Keratinocyte (primary cell): ENCODE results near the gene ZNF544. TPM values are rescaled to one million over a fixed set of nuclear protein-coding genes. Genes with fewer than 3 reads are reported as not detected.

Source experiments
- DNase-seq: peaks from one replicate; pipeline ENCODE4 v3.0.0-alpha.2; 2011; ENCODE audit warnings: low read depth, missing footprints, low spot score
- FAIRE-seq: peaks from 2 replicates; lab custom pipeline; 2011; peaks lifted over from hg19 to GRCh38; lab: Jason Lieb, UNC
- H2AFZ ChIP-seq: 2 replicates; pipeline ENCODE4 v1.6.0; 2012; ENCODE audit warnings: low read length, control low read depth, inconsistent platforms; ENCODE audit not compliant: control insufficient read depth
- H3K27ac ChIP-seq: 2 replicates; pipeline ENCODE4 v1.5.1; 2011; ENCODE audit warnings: low read length; ENCODE audit not compliant: control insufficient read depth, insufficient read depth
- H3K27me3 ChIP-seq: 3 replicates; pipeline ENCODE4 v1.6.0; 2011; ENCODE audit warnings: low read length; ENCODE audit not compliant: control insufficient read depth, insufficient read depth; ENCODE audit errors: extremely low read depth
- H3K36me3 ChIP-seq, 2 experiments: 2 replicates in 1 of 2; 3 replicates in 1 of 2; pipeline ENCODE4 v1.5.1; 2011; ENCODE audit warnings: low read length in 2 of 2, mild to moderate bottlenecking in 1 of 2; ENCODE audit not compliant: control insufficient read depth in 2 of 2, insufficient read depth in 2 of 2; ENCODE audit errors: extremely low read depth in 1 of 2
- H3K4me1 ChIP-seq: 3 replicates; pipeline ENCODE4 v1.5.1; 2011; ENCODE audit warnings: low read length; ENCODE audit not compliant: control insufficient read depth, insufficient read depth; ENCODE audit errors: extremely low read depth
- H3K4me2 ChIP-seq: 3 replicates; pipeline ENCODE4 v1.6.0; 2011; ENCODE audit warnings: low read depth, low read length; ENCODE audit not compliant: control insufficient read depth, insufficient read depth; ENCODE audit errors: extremely low read depth
- H3K4me3 ChIP-seq, 3 experiments: fragments of 200-600 bp in 1 of 3; sonication (generic) in 1 of 3; 2 replicates in 2 of 3; 3 replicates in 1 of 3; pipeline ENCODE4 v1.5.1; 2011 to 2016; ENCODE audit warnings: low read length in 3 of 3, mild to moderate bottlenecking in 3 of 3, control low read depth in 2 of 3, inconsistent platforms in 1 of 3, low read depth in 1 of 3, mixed read lengths in 1 of 3, mixed run types in 1 of 3, moderate library complexity in 1 of 3; ENCODE audit not compliant: control insufficient read depth in 2 of 3, insufficient read depth in 2 of 3; ENCODE audit errors: extremely low read depth in 1 of 3
- H3K79me2 ChIP-seq: 2 replicates; pipeline ENCODE4 v1.6.0; 2012; ENCODE audit warnings: low read length; ENCODE audit not compliant: control insufficient read depth, insufficient read depth
- H3K9ac ChIP-seq: 3 replicates; pipeline ENCODE4 v1.6.0; 2011; ENCODE audit warnings: low read length; ENCODE audit not compliant: control insufficient read depth, insufficient read depth; ENCODE audit errors: extremely low read depth
- H3K9me1 ChIP-seq: 3 replicates; pipeline ENCODE4 v1.6.0; 2011; ENCODE audit warnings: low read length; ENCODE audit not compliant: control insufficient read depth, insufficient read depth; ENCODE audit errors: extremely low read depth
- H3K9me3 ChIP-seq: 2 replicates; pipeline ENCODE4 v1.5.1; 2012; ENCODE audit warnings: low read depth, low read length; ENCODE audit not compliant: control insufficient read depth
- H4K20me1 ChIP-seq: 3 replicates; pipeline ENCODE4 v1.6.0; 2011; ENCODE audit warnings: low read length; ENCODE audit not compliant: control insufficient read depth, insufficient read depth; ENCODE audit errors: extremely low read depth
- CTCF ChIP-seq, 3 experiments: IDR thresholded peaks in 1 of 3; conservative IDR thresholded peaks in 1 of 3; optimal IDR thresholded peaks in 1 of 3; 2 replicates in 2 of 3; 3 replicates in 1 of 3; pipeline versions ENCODE3 to v1.5.1; 2011; ENCODE audit warnings: low read length in 3 of 3, mild to moderate bottlenecking in 3 of 3, moderate library complexity in 2 of 3, control low read depth in 1 of 3, inconsistent platforms in 1 of 3; ENCODE audit not compliant: insufficient read depth in 2 of 3; ENCODE audit errors: extremely low read depth in 1 of 3
- EZH2 ChIP-seq: IDR thresholded peaks from one replicate; pipeline ENCODE4 v1.6.1; 2012; ENCODE audit warnings: inconsistent platforms, mild to moderate bottlenecking, low read length, moderate library complexity
- dilution Hi-C: fragments of 300-500 bp; cut with MboI; formaldehyde crosslinking; loops from one replicate; pipeline ENCODE4 v1.7.0; 2020; ENCODE audit warnings: low sequenced_read_pairs; ENCODE audit not compliant: extremely low pct_ligation_motif_present
- polyA plus RNA-seq, 5 experiments: library from polyadenylated mRNA; depleted of rRNA in 3 of 5; stranded (reverse) in 3 of 5; stranded (forward) in 1 of 5; unstranded in 1 of 5; fragments of >200 nt; gene quantifications; 1 replicate in 1 of 5; 2 replicates in 3 of 5; 3 replicates in 1 of 5; pipeline versions ENCODE4 v1.2.1 to v1.2.3, GENCODE V29; 2011 to 2012; ENCODE audit warnings: missing spikeins in 2 of 5, low read depth in 1 of 5, low replicate concordance in 1 of 5

The ZNF544 gene
- polyA plus RNA-seq, 1 donor (not counting 4 experiments of a cell fraction or from before 2014, with no cell fraction given) = 30.9 TPM

- Histone ChIP-seq H3K4me2 (peak overlapping the region; percentile 99), H3K4me1 (peaks cover 13% of the 10 kb centered on the region), H3K79me2 (peaks cover 29% of the 10 kb centered on the region), H2AFZ (peak overlapping the region; percentile 62), H3K36me3 (peaks cover 15 to 19% of the 10 kb centered on the region in 2 experiments), H3K9ac (peak overlapping the region; percentile 84), H3K9me1 (no peaks in the 10 kb centered on the region), H3K9me3 (no peaks in the 10 kb centered on the region), H4K20me1 (no peaks in the 10 kb centered on the region), H3K27me3 (no peaks in the 10 kb centered on the region), H3K4me3 (peak overlapping the region; percentile 79 to 86 (median 85)), H3K27ac (peak overlapping the region; percentile 69)
- no peak for TF ChIP-seq CTCF (optimal IDR thresholded peaks at IDR 0.05 in 1 of 3, IDR thresholded peaks at IDR 0.05 in 1 of 3, conservative IDR thresholded peaks at IDR 0.05 in 1 of 3; ENCODE audit: extremely low read depth in 1 of 3, insufficient read depth in 2 of 3, low read length in 3 of 3)
- TF ChIP-seq EZH2 = no peak
- dilution Hi-C loops = no loop called here
- DNase-seq = no peak
- no peak for FAIRE-seq
Observed at GRCh38 chr19:58227964-58228584, 640 bp upstream of the ZNF544 start.

GRCh38 chr19:58229255-58229639 is 533 bp downstream of the ZNF544 start:
- Histone ChIP-seq H3K9ac (peak overlapping the region; percentile 84), H4K20me1 (no peaks in the 10 kb centered on the region), H3K27ac (peak overlapping the region; percentile 69), H3K27me3 (no peaks in the 10 kb centered on the region), H3K9me1 (no peaks in the 10 kb centered on the region), H3K9me3 (no peaks in the 10 kb centered on the region), H3K4me2 (peak overlapping the region; percentile 99), H3K79me2 (peaks cover 38% of the 10 kb centered on the region), H3K4me3 (peak overlapping the region; percentile 79 to 86 (median 85)), H3K36me3 (peaks cover 20 to 29% of the 10 kb centered on the region in 2 experiments), H2AFZ (peak overlapping the region; percentile 62), H3K4me1 (peaks cover 13% of the 10 kb centered on the region)
- dilution Hi-C loops = no loop called here
- TF ChIP-seq EZH2 (no peak), CTCF (optimal IDR thresholded peaks at IDR 0.05 in 1 of 3, IDR thresholded peaks at IDR 0.05 in 1 of 3, conservative IDR thresholded peaks at IDR 0.05 in 1 of 3; ENCODE audit: extremely low read depth in 1 of 3, insufficient read depth in 2 of 3, low read length in 3 of 3) (peak; percentile 33 to 74 (median 45))
- DNase-seq = no peak
- FAIRE-seq = no peak
